Measurements from ENCODE around the gene DCANP1.

Gene DCANP1

DNA sequence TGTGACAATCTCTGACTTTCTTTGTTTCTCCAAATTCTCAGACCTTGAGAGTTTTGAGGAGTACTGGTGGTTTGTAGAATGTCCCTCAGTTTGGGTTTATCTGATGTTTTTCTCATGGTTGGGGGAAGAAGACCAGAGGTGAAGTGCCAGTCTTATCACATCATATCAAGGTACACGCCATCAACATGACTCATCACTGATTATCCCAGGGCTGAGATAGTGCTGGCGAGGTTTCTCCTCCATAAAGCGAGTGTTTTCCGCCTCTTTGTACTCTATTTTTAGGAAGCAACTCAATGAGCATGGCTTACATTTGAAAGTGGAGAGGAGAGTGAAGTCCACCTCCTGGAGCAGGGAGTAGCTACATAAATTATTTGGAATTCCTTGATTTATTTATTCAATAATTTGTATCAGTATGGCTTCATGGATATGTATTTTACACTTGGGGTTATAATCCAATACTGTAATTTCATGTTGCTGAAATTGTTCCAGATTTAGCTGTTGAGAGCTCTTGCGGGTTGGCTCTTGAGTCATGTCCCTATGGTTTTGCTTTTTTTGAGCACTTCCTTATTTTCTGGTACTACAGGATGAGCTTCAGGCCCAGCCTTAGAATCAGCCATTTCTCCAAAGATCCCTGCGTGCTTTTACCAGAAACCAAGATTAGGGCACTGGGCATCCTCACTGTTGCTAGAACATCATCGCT is 23.9 kb downstream of the DCANP1 start:
- DNase-seq (ENCODE audit: low read depth), result no peak

- DNase-seq (ENCODE audit: low read depth), result no peak
These were observed 24.7 kb downstream of the DCANP1 start for GRCh38 chr5:135422419-135422818.

- no peak for DNase-seq (ENCODE audit: low read depth)
These were observed 30.1 kb downstream of the DCANP1 start for GRCh38 chr5:135417083-135417482.

- no peak for DNase-seq (ENCODE audit: low read depth)
These were observed 42.1 kb downstream of the DCANP1 start for GRCh38 chr5:135405082-135405481.

DNA sequence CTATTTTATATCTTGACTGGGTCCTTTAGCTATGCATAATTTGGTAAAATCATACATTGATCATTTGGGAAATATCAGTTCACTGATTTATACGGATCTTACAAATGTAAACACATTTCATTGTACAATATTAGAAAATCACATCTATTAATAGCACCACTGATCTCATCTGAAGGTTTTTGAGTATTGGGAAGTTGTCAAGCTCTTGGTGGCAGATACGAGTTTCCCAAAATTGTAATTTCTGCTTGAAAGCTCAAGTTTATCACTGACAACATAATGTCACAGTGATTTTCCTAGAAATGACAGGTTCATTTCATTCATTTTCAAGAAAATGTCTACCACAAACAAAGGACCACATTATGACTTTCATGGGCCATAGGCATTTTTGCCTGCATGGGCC is 45.1 kb downstream of the DCANP1 start:
- no peak for DNase-seq (ENCODE audit: low read depth)

DNA sequence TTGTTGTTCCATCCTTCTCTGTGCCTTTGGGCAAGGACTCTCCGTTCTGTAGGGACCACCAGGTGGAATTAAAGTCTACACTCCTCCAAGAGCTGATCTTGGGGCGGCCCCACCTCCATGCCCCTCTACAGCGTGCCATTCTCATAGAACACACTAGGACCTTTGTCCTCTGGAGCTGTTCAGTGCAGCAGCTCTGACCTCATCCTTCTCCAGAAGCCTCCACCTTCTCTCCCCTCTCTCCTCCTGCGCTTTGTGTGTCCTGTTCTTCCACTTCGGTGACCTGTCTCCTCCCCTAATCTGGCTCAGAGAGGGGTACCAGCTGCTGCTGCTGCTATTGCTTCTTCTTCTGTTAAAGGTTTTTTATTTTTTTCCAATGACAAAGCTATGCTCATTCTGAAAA is 46.3 kb downstream of the DCANP1 start:
- DNase-seq (ENCODE audit: low read depth), result no peak

- DNase-seq (ENCODE audit: low read depth), result no peak
These were observed 47.2 kb downstream of the DCANP1 start for GRCh38 chr5:135399794-135400542.

- peak; percentile 88 for DNase-seq (ENCODE audit: low read depth)
These were observed 48.0 kb downstream of the DCANP1 start, which contains the start of gene MACROH2A1 for GRCh38 chr5:135398855-135399793. Gene MACROH2A1 (minus strand): TSS chr5:135399231. CDS start chr5:135389093, 10,138 bp downstream.

DNA sequence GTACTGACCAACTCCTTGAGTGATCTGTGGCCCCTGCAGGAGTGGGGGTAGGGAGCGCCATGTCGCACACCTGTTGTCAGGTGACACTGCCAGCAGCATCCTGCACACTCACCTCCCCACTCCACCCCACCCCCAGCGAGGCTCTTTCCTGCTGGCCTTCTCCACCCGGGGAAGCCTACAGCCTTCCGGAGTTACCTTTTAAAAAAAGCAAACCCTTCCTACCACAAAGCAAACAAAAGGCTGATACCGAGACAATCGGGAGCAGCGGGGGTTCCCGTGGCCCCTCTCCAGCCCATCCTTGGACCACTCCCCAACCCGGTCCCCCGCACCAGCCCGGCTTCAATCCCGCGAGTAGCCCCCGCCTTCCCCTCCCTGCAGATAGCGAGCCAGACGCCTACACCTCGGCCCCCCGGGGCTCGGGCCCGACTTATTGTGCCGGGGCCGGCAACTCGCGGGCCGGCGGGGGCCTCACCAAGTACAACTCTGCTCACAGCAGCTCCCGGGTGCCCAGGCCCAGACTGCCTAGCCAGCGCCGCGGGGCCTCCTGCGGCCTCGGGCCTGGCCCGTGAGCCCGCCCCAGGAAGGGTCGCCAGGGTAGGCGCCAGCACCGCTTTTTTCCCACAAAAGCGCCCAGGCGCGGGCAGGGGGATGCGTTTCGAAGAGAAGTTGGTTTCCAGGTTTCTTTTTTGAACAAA is 48.8 kb downstream of the DCANP1 start:
- DNase-seq (ENCODE audit: low read depth), result no peak

- DNase-seq (ENCODE audit: low read depth), result no peak
These were observed 50.1 kb downstream of the DCANP1 start for GRCh38 chr5:135397084-135397483.

GRCh38 chr5:135396459-135397055 is 50.6 kb downstream of the DCANP1 start:
- DNase-seq (ENCODE audit: low read depth), result no peak

DNA sequence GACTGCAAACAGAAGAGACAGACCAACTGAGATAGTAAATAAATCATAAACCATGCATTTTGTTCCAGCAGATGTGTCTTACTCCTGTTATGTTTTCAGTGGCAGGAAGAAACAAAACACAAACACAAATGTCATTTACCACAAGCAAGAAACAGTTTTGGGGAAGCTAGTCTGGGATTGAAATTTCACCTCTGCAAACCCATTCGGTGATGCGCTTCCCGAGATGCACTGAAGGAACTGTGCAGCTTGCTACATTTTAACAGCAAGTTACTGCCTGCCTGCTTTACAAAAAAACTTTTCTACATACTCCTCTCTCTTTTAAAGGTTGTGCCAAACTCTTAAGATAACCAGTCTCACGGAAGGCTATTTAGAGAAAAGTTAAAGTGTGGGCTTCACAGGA is 51.3 kb downstream of the DCANP1 start:
- DNase-seq (ENCODE audit: low read depth), result no peak

DNA sequence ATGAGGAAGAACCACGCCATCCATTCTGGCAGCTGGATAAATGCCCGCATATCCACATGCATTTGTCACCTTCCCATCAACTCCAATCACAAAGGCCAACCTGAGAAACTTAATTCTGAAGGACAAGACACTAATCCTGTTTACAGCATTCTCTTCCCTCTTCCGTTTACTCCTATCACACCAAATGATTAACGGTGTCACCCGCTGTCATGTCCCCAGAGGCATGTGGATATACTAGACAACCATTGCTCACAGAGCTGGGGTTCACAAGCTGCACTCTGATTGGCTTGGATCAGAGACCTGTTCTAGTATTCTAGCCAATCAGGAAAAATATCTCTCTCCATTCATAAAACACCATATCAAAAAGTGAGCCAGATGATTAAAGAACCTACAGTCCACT is 51.7 kb downstream of the DCANP1 start:
- DNase-seq (ENCODE audit: low read depth), result no peak
